ENCODE data around the gene ZBED6. TPM values are rescaled to one million over a fixed set of nuclear protein-coding genes. Genes with fewer than 3 reads are reported as not detected.

ZBED6 gene
- total RNA-seq, 1 donor from 2014 or later = 6.9 TPM

DNA sequence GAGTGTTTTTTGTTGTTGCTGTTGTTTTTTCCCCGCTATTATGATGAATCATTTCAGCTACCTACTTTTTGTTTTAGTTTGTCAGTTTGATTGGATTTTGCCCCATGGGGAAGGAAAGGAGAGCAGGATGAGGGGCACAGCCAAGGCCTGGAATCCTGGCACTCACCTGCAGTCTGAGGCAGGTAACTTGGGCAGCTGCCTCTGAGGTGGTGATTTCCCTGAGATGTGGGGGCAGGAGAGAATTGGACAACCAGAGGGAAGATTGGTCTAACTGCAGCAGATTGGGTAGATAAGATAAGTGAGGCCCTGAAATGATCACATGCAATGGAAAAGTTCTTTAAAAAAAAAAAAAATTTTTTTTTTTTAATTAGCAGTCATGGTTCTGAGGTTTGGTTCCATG, 31.9 kb upstream of the ZBED6 start:
- Histone ChIP-seq H3K27me3 (no peaks in the 10 kb centered on the region), H3K4me1 (no peaks in the 10 kb centered on the region), H3K9ac (no peak overlapping the region), H3K4me2 (no peak overlapping the region), H3K79me2 (ENCODE audit: low read depth) (no peaks in the 10 kb centered on the region), H3K4me3 (no peak overlapping the region), H2AFZ (replicated peaks) (no peak overlapping the region), H4K20me1 (ENCODE audit: low read depth) (no peaks in the 10 kb centered on the region), H3F3A (ENCODE audit: low read depth) (no peaks in the 10 kb centered on the region), H3K27ac (no peak overlapping the region), H3K9me3 (ENCODE audit: low read depth) (no peaks in the 10 kb centered on the region), H3K36me3 (no peaks in the 10 kb centered on the region)
- peaks cover 4% of the 10 kb centered on the region for H3K4me1 Mint-ChIP-seq
- H3K27me3 Mint-ChIP-seq (ENCODE audit: insufficient read depth, low read depth) = no peaks in the 10 kb centered on the region
- H3K27ac Mint-ChIP-seq = no peak overlapping the region
- H3K36me3 Mint-ChIP-seq = no peaks in the 10 kb centered on the region
- TF ChIP-seq, protein P1, sequence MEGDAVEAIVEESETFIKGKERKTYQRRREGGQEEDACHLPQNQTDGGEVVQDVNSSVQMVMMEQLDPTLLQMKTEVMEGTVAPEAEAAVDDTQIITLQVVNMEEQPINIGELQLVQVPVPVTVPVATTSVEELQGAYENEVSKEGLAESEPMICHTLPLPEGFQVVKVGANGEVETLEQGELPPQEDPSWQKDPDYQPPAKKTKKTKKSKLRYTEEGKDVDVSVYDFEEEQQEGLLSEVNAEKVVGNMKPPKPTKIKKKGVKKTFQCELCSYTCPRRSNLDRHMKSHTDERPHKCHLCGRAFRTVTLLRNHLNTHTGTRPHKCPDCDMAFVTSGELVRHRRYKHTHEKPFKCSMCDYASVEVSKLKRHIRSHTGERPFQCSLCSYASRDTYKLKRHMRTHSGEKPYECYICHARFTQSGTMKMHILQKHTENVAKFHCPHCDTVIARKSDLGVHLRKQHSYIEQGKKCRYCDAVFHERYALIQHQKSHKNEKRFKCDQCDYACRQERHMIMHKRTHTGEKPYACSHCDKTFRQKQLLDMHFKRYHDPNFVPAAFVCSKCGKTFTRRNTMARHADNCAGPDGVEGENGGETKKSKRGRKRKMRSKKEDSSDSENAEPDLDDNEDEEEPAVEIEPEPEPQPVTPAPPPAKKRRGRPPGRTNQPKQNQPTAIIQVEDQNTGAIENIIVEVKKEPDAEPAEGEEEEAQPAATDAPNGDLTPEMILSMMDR (IDR thresholded peaks at IDR 0.05) = no peak
- TF ChIP-seq EZH2phosphoT487 (IDR thresholded peaks at IDR 0.05) (no peak), EZH2 (IDR thresholded peaks at IDR 0.05) (no peak)
- DNase-seq (ENCODE audit: low spot score) = no peak
- H3K4me3 Mint-ChIP-seq = no peak overlapping the region
- H3K9me3 Mint-ChIP-seq = no peaks in the 10 kb centered on the region

DNA sequence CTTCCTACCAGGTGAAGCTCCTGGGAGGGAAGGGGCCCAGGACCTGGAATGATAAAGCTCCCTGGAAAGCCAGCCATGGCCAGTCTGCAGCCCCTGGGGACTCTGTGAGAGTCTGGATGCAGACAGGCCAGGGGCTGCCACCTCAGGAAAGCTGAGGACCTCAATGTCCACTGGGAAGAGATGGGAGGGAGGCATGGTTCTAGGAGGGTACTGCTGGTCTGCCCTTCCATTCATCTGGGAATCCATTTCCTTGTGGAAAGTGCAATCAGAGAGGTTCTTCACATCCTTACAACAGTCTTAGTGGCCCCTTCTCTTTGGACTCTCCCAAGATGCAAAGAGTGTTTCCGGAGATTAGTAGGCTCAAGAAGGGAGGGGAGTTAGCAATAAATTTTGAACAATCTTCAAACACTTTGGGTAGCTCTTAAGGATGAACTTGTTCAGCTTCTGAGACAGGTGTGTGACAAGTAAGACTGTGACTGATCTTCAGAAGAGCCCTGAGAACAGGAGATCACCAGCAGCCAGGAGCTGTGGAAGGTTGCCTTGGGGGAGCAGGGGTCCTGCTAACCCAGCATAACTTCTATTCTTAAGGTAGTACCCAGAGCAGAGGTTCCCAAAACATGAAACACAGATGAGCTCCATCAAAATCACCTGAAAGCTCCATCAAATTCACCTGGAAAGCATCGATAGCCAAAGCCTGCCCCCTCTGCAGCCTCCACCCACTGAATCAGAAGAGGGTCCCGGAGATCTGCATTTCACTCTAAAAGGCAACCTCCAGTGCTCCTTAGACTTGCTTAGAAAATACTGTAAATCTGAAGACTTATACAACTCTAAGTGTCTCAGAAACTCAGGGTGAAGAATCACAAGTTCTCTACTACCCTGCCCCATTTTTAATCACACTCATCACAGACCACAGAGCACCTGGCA, 31.1 kb upstream of the ZBED6 start:
- no peak overlapping the region for H3K9ac ChIP-seq
- DNase-seq (ENCODE audit: low spot score) = no peak

GRCh38 chr1:203765029-203765837, 30.2 kb upstream of the ZBED6 start, which contains the start of gene LAX1:
TSS of gene LAX1 (plus strand) at chr1:203765183. CDS start at chr1:203765566, 383 bp downstream.
- Mint-ChIP-seq H3K9me3 (no peaks in the 10 kb centered on the region), H3K4me1 (peaks cover 3% of the 10 kb centered on the region), H3K4me3 (no peak within 1 kb of the TSS), H3K36me3 (no peaks in the 10 kb centered on the region), H3K27me3 (ENCODE audit: insufficient read depth, low read depth) (no peaks in the 10 kb centered on the region), H3K27ac (no peak within 1 kb of the TSS)
- H3K4me3 ChIP-seq = no peak within 1 kb of the TSS
- H3K4me1 ChIP-seq = no peaks in the 10 kb centered on the region
- H3K27ac ChIP-seq = no peak within 1 kb of the TSS
- H3K9me3 ChIP-seq (ENCODE audit: low read depth) = no peaks in the 10 kb centered on the region
- no peaks in the 10 kb centered on the region for H4K20me1 ChIP-seq (ENCODE audit: low read depth)
- no peak for DNase-seq (ENCODE audit: low spot score)
- H3K36me3 ChIP-seq = no peaks in the 10 kb centered on the region
- H3K4me2 ChIP-seq = no peak within 1 kb of the TSS
- no peak within 1 kb of the TSS for H2AFZ ChIP-seq (replicated peaks)
- no peaks in the 10 kb centered on the region for H3K27me3 ChIP-seq
- no peaks in the 10 kb centered on the region for H3K79me2 ChIP-seq (ENCODE audit: low read depth)
- H3K9ac ChIP-seq = no peak within 1 kb of the TSS
- H3F3A ChIP-seq (ENCODE audit: low read depth) = no peaks in the 10 kb centered on the region
- TF ChIP-seq, protein P1 (IDR thresholded peaks at IDR 0.05) = no peak
- TF ChIP-seq EZH2phosphoT487 (IDR thresholded peaks at IDR 0.05) (no peak), EZH2 (IDR thresholded peaks at IDR 0.05) (no peak)

More for the DNA sequence above, 31.1 kb upstream of the ZBED6 start:
- no peak overlapping the region for H3K4me3 Mint-ChIP-seq
- no peaks in the 10 kb centered on the region for H3K9me3 Mint-ChIP-seq
- Histone ChIP-seq H2AFZ (replicated peaks) (no peak overlapping the region), H3K4me1 (no peaks in the 10 kb centered on the region), H3F3A (ENCODE audit: low read depth) (no peaks in the 10 kb centered on the region), H3K27ac (no peak overlapping the region), H3K79me2 (ENCODE audit: low read depth) (no peaks in the 10 kb centered on the region), H3K4me2 (no peak overlapping the region), H3K4me3 (no peak overlapping the region), H4K20me1 (ENCODE audit: low read depth) (no peaks in the 10 kb centered on the region), H3K36me3 (no peaks in the 10 kb centered on the region), H3K27me3 (no peaks in the 10 kb centered on the region), H3K9me3 (ENCODE audit: low read depth) (no peaks in the 10 kb centered on the region)
- no peaks in the 10 kb centered on the region for H3K27me3 Mint-ChIP-seq (ENCODE audit: insufficient read depth, low read depth)
- no peaks in the 10 kb centered on the region for H3K36me3 Mint-ChIP-seq
- TF ChIP-seq EZH2 (IDR thresholded peaks at IDR 0.05) = no peak
- TF ChIP-seq, protein P1 (IDR thresholded peaks at IDR 0.05) = no peak
- TF ChIP-seq EZH2phosphoT487 (IDR thresholded peaks at IDR 0.05) = no peak
- H3K27ac Mint-ChIP-seq = no peak overlapping the region
- H3K4me1 Mint-ChIP-seq = peaks cover 6% of the 10 kb centered on the region
